GM12878 (cell line): ENCODE results near the gene TIE1. TPM values are rescaled to one million over a fixed set of nuclear protein-coding genes. Genes with fewer than 3 reads are reported as not detected.
A peak's percentile ranks its signal among the peaks of the same experiment; 100 is the strongest.

Source experiments
- ATAC-seq: fragments of 200-7000 bp; cut with Tn5 transposase; 3 replicates; pipeline ENCODE4 v1.9.1; 2020; ENCODE audit warnings: mild to moderate bottlenecking, moderate library complexity
- BruUV-seq: library from RNA; stranded (reverse); fragments of 400-500 nt; replicated peaks from 2 replicates; lab custom pipeline; 2021; lab: Mats Ljungman, UMichigan
- CTCF ChIA-PET: fragments of 300-600 bp; sonication (Branson Sonifier 250); formaldehyde crosslinking; extraction: SDS; loops from one replicate; lab custom pipeline; 2021; ENCODE audit warnings: inconsistent platforms; lab: Yijun Ruan, JAX
- POLR2A ChIA-PET: fragments of 350-600 bp; formaldehyde crosslinking; extraction: SDS; loops from one replicate; lab custom pipeline; 2021; ENCODE audit warnings: inconsistent platforms; lab: Charles Lee
- RAD21 ChIA-PET: fragments of 300-600 bp; sonication (Branson Sonifier 250); formaldehyde crosslinking; loops from one replicate; lab custom pipeline; 2023; ENCODE audit warnings: antibody characterized with exemption; ENCODE audit not compliant: unreplicated experiment; lab: Charles Lee
- SMC1A ChIA-PET: fragments of 300-600 bp; sonication (Branson Sonifier 250); formaldehyde crosslinking; loops from one replicate; lab custom pipeline; 2023; ENCODE audit not compliant: unreplicated experiment, uncharacterized antibody; lab: Charles Lee
- DNase-seq: peaks from one replicate; pipeline ENCODE4 v3.0.0-alpha.2; 2011; ENCODE audit warnings: low read depth, low spot score
- FAIRE-seq: peaks from 3 replicates; lab custom pipeline; 2011; peaks lifted over from hg19 to GRCh38; lab: Jason Lieb, UNC
- H2AFZ ChIP-seq: 2 replicates; pipeline ENCODE4 v1.6.0; 2011; ENCODE audit warnings: low read depth, low read length, control low read depth; ENCODE audit not compliant: control insufficient read depth
- H3K27ac ChIP-seq: 2 replicates; pipeline ENCODE4 v1.5.1; 2011; ENCODE audit warnings: control low read depth; ENCODE audit not compliant: control insufficient read depth, insufficient read depth
- H3K27me3 ChIP-seq, 2 experiments: replicated peaks in 1 of 2; 2 replicates each; pipeline versions ENCODE4 v1.6.0 to v1.6.1; 2011; ENCODE audit warnings: low read length in 1 of 2; ENCODE audit not compliant: control insufficient read depth in 2 of 2, insufficient read depth in 2 of 2
- H3K36me3 ChIP-seq, 2 experiments: 2 replicates each; pipeline ENCODE4 v1.5.1; 2011; ENCODE audit warnings: low read length in 1 of 2; ENCODE audit not compliant: control insufficient read depth in 2 of 2, insufficient read depth in 2 of 2
- H3K4me1 ChIP-seq: 2 replicates; pipeline ENCODE4 v1.6.1; 2011; ENCODE audit warnings: mild to moderate bottlenecking, low read length, moderate library complexity, mixed read lengths; ENCODE audit not compliant: control insufficient read depth, insufficient read depth
- H3K4me2 ChIP-seq: 2 replicates; pipeline ENCODE4 v1.6.0; 2011; ENCODE audit warnings: control low read depth; ENCODE audit not compliant: control insufficient read depth, insufficient read depth
- H3K4me3 ChIP-seq: fragments of 200-600 bp; sonication (generic); 2 replicates; pipeline ENCODE4 v1.5.1; 2016
- H3K79me2 ChIP-seq: 2 replicates; pipeline ENCODE4 v1.6.0; 2011; ENCODE audit warnings: low read length; ENCODE audit not compliant: control insufficient read depth, insufficient read depth
- H3K9ac ChIP-seq: 2 replicates; pipeline ENCODE4 v1.8.0; 2011; ENCODE audit warnings: low read length, control low read depth, mixed read lengths; ENCODE audit not compliant: control insufficient read depth, insufficient read depth
- H3K9me3 ChIP-seq: replicated peaks from 3 replicates; pipeline ENCODE4 v1.5.1; 2011; ENCODE audit warnings: mild to moderate bottlenecking, low read length; ENCODE audit not compliant: control insufficient read depth, insufficient read depth
- H4K20me1 ChIP-seq: 2 replicates; pipeline ENCODE4 v1.6.0; 2011; ENCODE audit not compliant: control insufficient read depth, insufficient read depth
- CEBPZ ChIP-seq: fragments of 150-350 bp; IDR thresholded peaks from 2 replicates; pipeline ENCODE4 v1.6.1; 2016; ENCODE audit warnings: low read depth, low read length
- EED ChIP-seq: sonication (generic); IDR thresholded peaks from 2 replicates; pipeline ENCODE4 v1.6.1; 2016; ENCODE audit warnings: antibody characterized with exemption, low read depth
- MEF2B ChIP-seq: fragments of 450-650 bp; IDR thresholded peaks from 2 replicates; pipeline ENCODE4 v1.6.1; 2018; ENCODE audit warnings: mild to moderate bottlenecking, moderate library complexity; ENCODE audit not compliant: partially characterized antibody, poor library complexity, severe bottlenecking
- PAX5 ChIP-seq: IDR thresholded peaks from 2 replicates; pipeline ENCODE4 v1.6.1; 2011; ENCODE audit warnings: low read depth, low read length, borderline replicate concordance
- WGBS: methylation state at CpG from one replicate; pipeline ENCODE4 v1.1.6; 2016; ENCODE audit warnings: low lambda C conversion rate; ENCODE audit not compliant: insufficient replicate concordance, insufficient coverage; ENCODE audit errors: missing lambda C conversion rate; 5-methylcytosine and 5-hydroxymethylcytosine counted together
- in situ Hi-C: fragments of 300-500 bp; cut with MboI; formaldehyde crosslinking; loops from 9 replicates; pipeline ENCODE4 v1.14.3; 2018; ENCODE audit warnings: mixed read lengths
- intact Hi-C: fragments of 100-400 bp; cut with micrococcal nuclease; formaldehyde crosslinking; loops from one replicate; pipeline ENCODE4 v1.14.2; 2022; ENCODE audit not compliant: unreplicated experiment
- polyA plus RNA-seq, 11 experiments: library from polyadenylated mRNA; depleted of rRNA in 4 of 11; unstranded in 6 of 11; stranded (reverse) in 5 of 11; fragments of >200 nt; fragmentation: Nextera tagmentation in 4 of 11; fragmentation: Illumina TruSeq in 1 of 11; extraction: Ambion mirVana in 4 of 11; extraction: Trizol in 1 of 11; gene quantifications; 1 replicate in 1 of 11; 2 replicates in 10 of 11; pipeline versions ENCODE4 v1.2.1 to v1.2.3, GENCODE V29; 2011 to 2016; ENCODE audit warnings: inconsistent platforms in 2 of 11, missing spikeins in 2 of 11, low read depth in 1 of 11
- total RNA-seq, 4 experiments: library from RNA; depleted of rRNA in 3 of 4; stranded (reverse); fragments of >200 nt in 3 of 4; fragmentation: Illumina TruSeq in 1 of 4; extraction: Trizol in 1 of 4; gene quantifications; 2 replicates each; pipeline versions ENCODE4 v1.2.1 to v1.2.3, GENCODE V29; 2013 to 2021

Gene TIE1
- total and polyA plus RNA-seq, 10 of the 15 experiments (the other 5 are each of a cell fraction or from before 2014, with no cell fraction given) = 0.26 to 3.9 (median 1.3) TPM

GRCh38 chr1:43304771-43305300, 4.1 kb downstream of the TIE1 start (continued):
- no peak for TF ChIP-seq CEBPZ
- no peak for TF ChIP-seq PAX5

GRCh38 chr1:43305461-43305860, 4.7 kb downstream of the TIE1 start:
- CTCF ChIA-PET = no interaction called here
- Histone ChIP-seq H3K9ac (no peak overlapping the region), H3K4me1 (no peaks in the 10 kb centered on the region), H2AFZ (no peak overlapping the region), H3K4me3 (no peak overlapping the region), H3K79me2 (no peaks in the 10 kb centered on the region), H3K27me3 (no peaks in the 10 kb centered on the region)
- no peak for DNase-seq
- ATAC-seq = no peak
- intact Hi-C loops = no loop called here
- BruUV-seq = no TSS peak
- SMC1A ChIA-PET = no interaction called here
- POLR2A ChIA-PET = no interaction called here
- no peak for FAIRE-seq
- TF ChIP-seq EED (no peak), MEF2B (peak; percentile 20)
- TF ChIP-seq, all 136 proteins: peak for 1
- in situ Hi-C loops = no loop called here
- Histone ChIP-seq H3K9me3 (no peaks in the 10 kb centered on the region), H3K36me3 (no peaks in the 10 kb centered on the region), H3K4me2 (no peak overlapping the region), H3K27ac (no peak overlapping the region), H4K20me1 (no peaks in the 10 kb centered on the region)
- 0% methylated on average over 3 of the region's 3 CpGs for WGBS
- RAD21 ChIA-PET = no interaction called here
